Muscle of back (tissue), 11 donors: ENCODE results near the gene WNT7B. TPM values are rescaled to one million over a fixed set of nuclear protein-coding genes. Genes with fewer than 3 reads are reported as not detected.

Source experiments
- DNase-seq, 3 donors: peaks; one replicate each; pipeline versions ENCODE4 v3.0.0 to v3.0.0-alpha.2; 2013
- polyA plus RNA-seq, 10 donors: library from polyadenylated mRNA; unstranded; fragments of 120-200 nt; gene quantifications; one replicate each; pipeline ENCODE4 v1.2.1, GENCODE V29; 2013; ENCODE audit not compliant: insufficient read length in 10 of 10

The WNT7B gene
- polyA plus RNA-seq, 10 donors = 0.07 to 4.9 (median 0.08) TPM

DNA sequence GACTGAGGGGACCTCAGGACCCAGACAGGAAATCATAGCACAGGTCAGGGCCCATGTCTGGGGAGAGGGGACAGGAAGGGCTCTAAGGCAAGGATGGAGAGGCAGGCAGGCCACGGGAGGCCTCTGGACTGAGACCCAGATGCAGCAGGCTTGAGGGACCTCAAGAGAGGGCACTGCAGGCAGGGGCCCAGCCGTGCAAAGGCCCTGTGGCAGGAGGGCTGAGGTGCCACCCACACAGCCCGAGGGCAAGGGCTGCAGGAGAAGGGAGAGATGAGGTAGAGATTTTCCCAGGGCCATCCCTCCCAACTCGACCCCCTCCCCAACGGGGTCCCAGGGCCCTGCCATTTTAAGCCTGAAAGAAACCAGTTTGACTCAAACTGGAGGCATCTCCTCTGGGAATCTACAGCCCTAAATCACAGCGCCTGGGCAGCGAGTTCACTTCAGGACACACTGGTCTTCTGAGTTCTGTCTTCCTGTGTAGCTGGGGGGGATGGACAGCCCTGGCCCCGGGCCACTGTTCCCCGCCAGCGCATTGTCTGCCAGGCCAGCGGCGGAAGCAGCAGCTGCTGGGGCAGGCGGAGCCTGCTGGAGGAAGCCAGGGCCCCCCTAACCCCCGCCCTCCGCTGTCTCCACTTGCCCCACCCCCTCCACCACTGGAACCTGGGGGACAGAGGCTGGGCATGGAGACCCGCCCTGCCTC lies 20.3 kb upstream of the WNT7B start:
- peak; percentile 94 to 97 (median 94) for DNase-seq

DNA sequence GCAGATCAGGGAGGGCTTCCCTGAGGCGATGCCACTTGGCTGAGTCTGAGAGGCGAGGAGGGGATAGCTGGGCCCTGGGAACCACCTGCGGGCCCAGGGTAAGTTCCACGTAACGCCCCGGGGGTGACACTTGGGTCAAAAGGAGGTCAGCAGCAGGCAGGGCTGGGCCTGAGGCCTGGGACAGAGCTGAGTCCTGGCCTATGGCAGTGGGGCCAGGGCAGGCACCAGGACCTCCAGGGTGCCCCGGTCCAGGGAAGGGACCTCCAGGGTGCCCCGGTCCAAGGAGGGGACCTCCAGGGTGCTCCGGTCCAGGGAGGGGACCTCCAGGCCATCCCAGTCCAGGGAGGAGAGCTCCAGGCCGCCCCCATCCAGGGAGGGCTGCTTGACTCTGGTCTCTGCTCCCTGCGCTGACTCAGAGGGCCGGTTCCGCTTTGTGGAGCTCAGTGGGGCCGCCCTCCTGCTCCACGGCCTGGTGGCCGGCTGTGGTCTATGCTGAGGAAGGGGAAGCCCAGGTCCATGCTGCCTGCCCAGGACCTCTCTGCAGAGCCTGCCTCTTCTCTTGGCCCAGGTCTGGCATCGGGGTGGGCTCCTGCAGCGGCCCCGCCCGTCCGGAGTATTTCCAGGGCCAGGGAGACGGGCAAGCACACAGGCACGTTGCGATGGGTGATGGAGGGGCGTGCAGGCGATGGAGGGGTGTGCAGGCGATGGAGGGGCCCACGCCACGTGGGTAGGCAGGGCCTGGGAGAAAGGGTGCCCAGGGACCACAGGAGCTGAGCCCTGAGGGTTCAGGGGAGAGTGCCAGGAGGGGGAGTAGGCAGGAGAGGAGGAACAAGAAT lies 19.5 kb upstream of the WNT7B start:
- DNase-seq = no peak

DNA sequence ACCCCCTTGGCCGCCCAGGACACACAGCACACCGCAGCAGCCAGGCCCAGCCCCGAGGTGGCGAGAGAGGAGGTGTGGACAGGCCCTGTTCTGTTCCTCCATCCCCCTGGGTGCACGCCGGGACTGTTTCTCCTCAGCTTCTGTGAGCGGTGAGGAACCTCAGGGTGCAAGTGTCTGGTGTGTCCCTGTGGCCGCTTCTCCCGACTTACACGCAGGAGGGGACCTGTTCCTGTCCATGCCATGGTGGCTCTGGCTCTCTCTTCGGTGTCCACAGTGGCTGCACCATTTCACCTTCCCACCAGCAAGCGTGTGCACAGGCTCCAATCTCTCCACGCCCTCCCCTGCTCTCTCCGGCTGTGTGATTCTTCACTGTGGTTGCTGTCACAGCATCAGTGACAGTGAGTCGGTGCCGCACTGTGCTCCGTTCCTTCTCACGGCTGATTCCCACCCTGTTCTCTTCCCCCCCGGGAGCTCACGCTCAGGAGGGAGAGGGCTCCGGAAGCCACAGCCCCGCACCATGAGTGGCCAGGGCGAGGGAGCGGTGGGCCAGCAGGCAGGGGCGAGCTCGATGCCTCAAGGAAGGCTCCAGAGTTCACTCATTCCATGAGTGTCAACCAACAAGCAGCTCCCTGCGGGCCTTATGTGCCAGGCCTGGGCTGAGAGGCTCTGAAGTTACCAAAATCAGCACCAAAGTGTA lies 18.6 kb upstream of the WNT7B start:
- no peak for DNase-seq

DNA sequence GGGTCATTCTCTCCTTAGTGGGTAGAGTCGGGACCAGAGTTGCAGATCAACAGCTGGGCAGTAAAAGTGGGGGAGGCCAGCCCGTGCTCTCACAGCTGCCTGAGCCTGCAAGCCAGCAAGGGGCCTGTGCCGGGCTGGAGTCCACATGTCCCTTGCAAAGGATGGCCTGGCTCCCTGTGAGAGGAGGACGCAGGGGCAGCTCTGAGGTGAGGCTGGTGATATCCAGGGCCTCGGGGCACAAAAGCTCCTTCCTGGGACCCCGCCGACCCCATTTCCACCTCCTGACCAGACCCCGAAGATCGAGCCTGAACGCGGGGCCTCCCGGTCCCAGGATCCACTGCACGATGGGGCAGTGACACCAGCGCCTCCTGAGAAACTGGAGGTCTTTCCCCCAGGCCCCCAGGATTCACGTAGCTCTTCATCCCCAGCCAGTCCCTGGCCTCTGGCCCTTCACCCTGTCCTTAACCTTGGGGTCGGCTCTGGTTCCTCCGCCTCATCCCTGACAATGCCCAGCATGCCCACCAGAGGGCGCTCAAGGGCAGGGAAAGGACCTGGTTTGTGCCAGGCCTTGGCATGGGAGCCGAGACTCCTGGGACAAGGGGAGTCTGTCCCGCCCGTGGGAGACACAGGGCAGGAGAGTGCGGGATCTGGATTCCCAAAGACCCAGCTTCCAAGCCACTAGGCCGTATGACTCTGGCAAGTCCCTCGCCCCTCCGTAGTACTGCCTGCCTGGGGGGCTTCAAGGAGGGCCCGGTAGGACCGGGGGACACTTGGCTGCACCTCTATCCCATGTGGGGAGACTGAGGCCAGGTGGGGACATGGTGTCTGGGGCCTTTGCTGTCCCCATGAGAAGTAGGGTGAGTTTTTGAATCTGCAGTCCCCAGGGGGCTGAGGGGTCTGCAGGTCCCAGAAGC lies 17.8 kb upstream of the WNT7B start:
- DNase-seq = peak; percentile 56 to 76 (median 74)

DNA sequence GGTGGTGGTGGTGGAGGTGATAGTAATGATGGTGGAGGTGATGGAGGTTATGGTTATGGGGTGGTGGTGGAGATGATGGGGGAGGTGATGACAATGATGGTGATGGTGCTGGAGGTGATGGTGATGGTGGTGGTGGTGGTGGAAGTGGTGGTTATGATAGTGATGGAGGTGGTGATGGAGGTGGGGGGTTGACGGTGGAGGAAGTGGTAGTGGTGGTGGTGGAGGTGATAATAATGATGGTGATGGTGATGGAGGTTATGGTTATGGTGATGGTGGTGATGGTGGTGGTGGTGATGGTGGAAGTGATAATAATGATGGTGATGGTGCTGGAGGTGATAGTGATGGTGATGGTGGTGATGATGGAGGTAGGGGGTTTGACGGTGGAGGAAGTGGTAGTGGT lies 16.9 kb upstream of the WNT7B start:
- no peak for DNase-seq

DNA sequence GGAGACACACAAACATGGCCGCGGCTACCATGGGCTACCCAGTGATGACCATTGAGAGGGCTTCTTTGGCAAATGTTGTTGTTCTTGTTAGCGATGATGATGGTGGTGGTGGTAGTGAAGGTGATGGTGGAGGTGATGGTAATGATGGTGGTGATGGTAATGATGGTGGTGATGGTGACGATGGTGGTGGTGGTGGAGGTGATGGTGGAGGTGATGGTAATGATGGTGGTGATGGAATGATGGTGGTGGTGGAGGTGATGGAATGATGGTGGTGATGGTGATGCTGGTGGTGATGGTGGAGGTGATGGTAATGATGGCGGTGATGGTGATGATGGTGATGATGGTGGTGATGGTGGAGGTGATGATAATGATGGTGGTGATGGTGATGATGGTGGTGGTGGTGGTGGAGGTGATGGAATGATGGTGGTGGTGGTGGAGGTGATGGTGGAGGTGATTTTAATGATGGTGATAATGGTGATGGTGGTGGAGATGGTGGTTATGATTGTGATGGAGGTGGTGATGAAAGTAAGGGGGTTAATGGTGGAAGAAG lies 16.3 kb upstream of the WNT7B start:
- DNase-seq = no peak

DNA sequence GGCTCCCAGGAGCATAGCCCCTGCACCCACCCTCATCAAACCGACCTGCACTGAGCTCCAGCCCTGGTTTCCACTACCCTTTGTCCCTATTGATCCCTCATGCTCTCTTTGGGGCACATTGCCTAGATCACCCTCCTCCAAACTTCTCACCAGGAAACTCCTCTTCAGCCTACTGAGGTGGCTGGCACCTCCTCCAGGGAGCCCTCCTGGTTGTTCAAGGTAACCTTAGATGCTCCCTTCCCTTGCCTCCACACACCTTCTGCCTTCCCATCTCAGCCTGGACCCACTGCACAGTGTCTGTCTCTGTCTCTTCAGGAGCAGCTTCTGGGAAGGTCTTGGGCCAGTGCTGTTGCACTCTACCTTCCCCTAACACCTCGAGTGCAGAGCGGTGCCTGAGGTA lies 15.8 kb upstream of the WNT7B start:
- DNase-seq = no peak

DNA sequence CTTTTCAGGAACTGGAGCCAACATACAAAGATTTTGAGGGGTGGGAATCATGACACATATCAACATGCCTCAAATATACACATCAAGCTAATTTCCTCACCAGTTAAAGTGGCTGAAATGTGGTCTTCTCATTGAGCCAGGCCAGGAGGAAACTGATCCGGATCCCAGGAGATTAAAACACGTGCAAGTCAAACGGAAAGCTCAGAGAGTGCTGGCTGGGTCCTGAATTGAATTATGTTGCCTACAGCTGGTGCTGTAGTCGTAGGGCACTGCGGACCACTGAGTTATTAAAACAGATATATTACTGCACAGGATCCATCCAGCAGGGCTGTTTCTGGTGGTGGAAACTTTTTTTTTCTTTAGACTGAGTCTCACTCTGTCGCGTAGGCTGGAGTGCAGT lies 14.1 kb upstream of the WNT7B start:
- DNase-seq = no peak

DNA sequence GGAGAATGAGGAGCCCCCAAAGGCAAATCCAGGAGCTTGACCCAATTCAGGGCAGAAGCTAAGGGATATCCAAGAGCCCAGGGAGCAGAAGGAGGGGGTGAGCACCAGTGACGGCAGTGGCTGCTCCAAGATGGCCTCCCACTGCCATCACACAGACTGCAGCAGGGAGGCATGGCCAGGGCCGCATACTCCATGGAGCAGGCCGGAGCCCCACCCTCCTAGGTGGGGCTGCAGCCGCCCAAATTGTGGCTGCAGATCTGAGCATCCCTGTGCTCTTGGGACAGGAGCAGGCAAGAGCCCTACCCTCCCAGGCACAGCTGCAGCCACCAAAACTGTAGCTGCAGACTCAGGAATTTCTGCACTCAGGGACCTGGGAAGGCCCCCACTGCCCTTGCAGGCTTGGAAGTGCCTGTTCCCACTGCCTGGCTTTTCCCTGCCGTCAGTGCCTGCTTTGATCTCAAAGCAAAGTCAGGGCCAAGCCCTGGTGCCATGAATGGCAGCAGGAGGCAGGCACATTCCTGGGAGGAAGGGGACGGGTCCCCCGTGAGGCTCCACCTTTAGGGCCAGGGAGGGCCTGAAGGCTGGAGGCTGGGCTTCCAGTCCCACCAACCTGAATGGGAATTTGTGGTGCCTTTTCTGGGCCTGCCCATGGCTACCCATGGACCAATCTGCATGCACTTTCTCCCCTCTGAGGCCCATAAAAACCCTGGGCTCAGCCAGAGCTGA lies 10.3 kb upstream of the WNT7B start:
- no peak for DNase-seq

DNA sequence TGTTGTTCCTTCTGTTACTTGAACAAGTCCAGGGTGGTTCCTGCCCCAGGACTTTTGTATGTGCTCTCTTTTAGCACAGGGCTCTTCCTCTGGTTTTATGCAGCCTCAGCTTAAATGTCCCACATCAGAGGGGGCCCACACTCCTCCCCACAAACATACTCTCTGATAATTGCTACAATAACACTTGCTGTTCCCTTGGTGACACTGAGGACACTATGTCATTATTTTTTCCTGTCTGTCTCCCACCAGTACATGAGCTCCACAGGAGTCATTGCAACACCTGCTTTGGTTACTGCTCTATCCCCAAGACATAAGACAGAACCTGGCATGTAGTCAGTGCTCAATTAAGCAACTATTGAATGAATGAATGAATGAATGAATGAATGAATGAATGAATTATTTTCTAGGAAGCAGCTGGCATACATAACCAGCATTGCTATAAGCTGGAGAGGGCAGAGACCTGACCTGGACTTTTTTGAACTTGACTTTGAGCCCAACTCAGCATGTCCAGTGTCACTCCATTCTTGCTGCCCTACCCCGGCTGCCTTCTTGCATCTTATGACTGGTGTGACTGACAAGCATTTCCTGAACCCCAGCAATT lies 7.5 kb upstream of the WNT7B start:
- no peak for DNase-seq

DNA sequence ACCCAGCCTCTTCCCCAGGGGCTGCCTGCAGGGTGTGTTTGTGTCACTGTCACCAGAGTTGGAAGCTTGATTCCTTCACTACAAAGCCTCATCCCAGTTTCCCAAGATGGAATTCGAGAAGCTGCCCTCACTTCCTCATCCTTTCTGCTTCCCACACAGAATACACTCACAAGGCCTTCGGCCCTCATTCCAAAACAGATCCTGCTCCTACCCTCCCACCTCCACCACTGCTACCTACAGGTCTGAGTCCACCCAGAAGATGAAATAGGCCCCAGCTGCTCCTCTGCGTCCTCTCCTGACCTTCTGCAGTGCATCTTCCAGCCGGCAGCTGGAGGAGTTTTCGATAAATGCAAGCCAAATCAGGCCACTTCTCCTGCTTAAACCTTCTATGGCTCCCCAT lies 6.8 kb upstream of the WNT7B start:
- DNase-seq = no peak

DNA sequence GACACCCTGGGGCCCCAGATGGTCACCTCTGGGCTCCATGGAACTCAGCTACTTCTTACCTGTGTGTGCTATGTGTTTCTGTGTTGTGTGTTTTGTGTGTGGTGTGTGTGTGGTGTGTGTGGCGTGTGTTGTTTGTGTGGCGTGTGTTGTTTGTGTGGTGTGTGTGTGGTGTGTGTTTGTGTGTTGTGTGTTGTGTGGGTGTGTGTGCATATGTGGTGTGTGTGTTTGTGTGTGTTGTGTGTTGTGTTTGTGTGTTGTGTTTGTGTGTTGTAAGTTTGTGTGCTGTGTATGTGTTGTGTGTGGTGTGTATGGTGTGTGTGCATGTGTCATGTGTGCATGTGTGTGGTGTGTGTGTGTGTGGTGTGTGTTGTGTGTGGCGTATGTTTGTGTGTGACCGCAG lies 3.8 kb upstream of the WNT7B start:
- DNase-seq = no peak

DNA sequence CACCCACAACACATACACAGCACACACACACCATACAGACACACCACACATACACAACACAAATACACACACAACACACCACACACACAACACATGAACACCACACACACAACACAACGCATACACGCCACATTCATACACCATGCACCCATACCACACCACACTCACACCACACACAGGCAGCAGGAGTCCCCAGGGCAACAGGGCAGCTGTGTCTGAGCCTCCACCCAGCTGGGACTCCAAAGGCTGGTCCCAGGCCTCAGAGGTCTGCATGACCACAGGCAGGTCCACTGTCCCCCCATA lies 3.3 kb upstream of the WNT7B start:
- DNase-seq = no peak

DNA sequence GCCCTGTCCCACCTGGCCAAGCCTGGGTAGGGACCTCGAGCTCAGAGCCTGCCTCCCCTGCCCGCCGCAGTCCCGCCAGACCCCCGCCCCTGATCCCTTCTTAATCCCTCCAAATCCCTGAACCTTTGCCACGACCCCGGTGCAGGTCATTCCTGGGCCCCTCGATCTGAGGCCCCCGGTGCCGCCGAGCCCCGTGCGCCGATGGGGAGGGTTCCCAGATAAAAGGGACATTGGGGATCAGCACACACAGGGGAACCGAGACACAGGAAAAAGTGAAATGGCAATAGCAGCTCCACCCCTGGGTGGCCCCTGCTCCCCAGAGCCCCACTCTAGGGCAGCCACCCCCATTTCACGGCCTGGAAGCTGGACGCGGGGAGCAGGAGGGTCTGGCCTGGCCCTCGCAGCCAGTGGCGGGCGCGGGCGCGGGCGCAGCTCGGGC lies 1.3 kb upstream of the WNT7B start:
- no peak for DNase-seq

DNA sequence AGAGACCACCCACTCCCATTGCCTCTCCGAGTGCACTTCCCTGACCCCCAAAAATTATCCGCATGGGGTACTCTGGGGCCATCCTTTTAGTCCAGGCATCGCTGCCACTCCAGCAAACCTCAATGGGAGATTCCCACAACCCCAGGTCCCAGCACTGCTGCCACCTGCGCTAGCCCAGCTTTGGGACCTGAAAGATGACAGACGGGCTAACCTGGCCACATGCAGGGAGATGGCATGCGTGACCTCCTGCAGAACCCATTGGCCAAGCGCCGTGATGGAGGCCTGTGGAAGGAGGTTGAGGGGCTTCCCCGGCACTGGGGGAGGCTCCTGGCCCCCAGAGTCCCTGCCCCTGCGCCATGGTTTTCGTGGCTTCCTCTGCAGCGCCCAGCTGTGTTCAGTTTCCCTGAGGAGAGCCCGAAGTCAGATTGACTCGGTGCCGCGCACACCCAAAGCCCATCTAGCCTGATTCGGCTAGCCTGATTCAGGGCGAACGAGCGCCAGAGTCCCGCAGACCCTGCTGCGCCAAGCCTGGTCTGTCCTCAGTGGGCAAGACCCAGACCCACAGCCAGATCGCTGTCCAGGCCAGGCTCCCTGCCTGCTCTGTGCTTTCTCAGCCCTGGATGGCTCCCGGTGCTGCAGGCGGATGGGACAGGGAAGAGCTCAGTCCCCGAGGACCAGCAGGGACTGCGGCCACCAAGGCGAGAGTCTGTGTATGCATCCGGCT lies 751 bp upstream of the WNT7B start:
- peak in 1 of 3 donors; percentile 51 for DNase-seq

DNA sequence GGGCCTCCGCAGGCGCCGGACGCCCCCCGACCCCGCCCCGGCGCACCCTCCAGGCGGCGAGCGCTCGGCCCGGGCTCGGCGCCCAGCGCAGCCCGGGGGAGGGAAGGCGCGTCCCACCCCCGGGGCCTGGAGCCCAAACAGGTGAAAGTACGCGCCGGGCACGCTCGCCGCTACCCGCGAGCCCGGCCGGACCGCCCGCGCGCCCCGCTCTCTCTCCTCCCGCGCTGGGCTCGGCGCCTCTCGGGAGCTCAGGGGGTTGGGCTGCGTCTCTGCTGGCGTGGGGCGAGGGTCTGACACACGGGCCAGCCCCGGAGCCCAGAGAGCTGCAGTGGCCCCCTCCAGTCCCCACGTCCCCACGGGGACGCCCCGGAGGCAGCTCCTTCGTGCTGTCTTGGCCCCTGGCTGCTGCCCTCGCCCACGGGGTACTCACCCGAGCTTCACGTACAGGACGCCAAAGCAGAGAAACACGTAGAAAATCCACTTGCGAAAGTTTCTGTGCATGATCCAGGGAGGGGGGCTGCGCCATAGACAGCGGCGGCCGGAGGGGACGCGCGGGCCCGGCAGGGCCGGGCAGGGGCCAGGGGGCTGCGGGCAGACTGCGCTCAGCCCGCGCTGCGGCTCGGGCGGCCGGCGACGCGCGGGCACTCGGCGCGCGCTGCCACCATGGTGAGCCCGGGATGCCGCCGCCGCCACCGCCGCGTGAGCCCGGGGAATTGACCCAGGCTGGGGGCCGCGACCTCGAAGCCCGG lies 534 bp downstream of the WNT7B start:
- peak in 1 of 3 donors; percentile 45 for DNase-seq

DNA sequence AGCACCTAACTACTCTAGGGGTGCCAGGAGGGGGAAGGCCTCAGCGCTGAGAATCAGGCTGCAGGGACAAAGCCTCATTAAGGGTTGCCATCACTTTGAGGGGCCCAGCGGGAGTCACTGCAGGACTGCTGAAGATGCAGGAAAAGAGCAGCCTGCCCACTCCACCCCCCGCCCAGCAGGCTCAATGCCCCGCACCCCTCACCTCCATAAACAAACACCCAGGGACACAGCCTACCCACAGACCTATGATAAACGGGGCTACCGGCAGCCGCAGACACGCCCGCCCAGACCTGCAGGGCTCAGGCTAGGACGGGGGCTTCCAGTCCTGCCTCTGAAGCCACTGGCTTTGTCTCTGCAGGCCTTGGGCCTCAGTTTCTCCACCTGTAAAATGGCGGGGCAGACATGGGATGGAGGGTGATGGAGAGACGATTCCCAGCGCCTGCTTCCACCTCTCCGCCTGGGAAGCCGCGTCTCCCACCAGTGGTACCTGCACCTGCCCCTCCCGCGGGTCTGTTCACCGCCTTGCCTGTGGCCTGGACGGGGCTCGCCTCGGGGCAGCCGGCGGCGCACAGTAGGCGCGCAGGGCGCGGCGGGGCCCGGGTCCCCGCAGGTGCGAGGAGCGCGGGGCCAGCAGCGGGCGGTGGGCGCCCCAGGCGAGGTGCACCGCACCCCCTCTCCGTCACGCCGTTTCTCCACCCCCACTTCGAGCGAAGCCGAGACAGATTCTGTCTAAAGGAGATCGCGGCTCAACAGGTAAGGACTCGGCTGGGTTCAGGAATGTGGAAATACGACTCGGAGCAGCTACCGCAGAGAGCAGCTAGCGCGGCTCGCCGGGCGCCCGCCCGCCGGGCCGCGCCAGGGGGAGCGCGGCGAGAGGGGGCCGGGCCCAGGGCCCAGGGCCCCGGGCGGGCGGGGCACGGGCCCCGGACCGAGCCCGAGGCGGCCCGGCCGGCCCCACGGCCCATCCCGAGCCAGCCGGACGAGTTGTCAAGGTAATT lies 1.5 kb downstream of the WNT7B start:
- no peak for DNase-seq

DNA sequence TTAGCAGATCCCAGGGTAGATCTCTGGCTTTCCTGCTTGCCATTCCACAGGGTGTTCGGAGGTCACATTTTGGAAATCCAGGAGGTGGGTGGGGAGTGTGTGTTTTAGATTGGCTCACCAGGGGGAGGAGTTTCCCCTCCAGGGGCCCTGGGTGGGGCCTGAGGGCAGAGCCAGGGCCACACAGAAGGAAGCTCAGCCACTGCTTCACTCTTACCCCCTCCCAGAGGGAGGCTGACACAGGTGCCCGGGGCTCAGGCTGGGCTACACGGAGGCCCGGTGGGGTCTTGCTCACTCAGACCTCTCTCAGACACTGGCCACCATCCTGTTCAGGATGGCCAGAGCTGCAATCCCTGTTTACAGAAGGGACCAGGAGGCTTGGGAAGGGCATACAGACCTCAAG lies 2.5 kb downstream of the WNT7B start:
- no peak for DNase-seq
